ENCODE results near the gene HOXA7.

Gene HOXA7

GRCh38 chr7:27132978-27133377, 23.5 kb downstream of the HOXA7 start:
- H2AFZ ChIP-seq (ENCODE audit: low read length), result no peak overlapping the region
- H4K20me1 ChIP-seq (ENCODE audit: insufficient read depth, low read length), result no peaks in the 10 kb centered on the region
- H3K79me2 ChIP-seq (ENCODE audit: low read length), result no peaks in the 10 kb centered on the region
- no peaks in the 10 kb centered on the region for H3K9me3 ChIP-seq (replicated peaks; ENCODE audit: insufficient read depth, low read length)
- no peak overlapping the region for H3K9ac ChIP-seq (ENCODE audit: low read length)
- no peak overlapping the region for H3K4me2 ChIP-seq (ENCODE audit: low read depth, low read length)
- H3K9me2 ChIP-seq (replicated peaks; ENCODE audit: insufficient read depth, low read length), result no peaks in the 10 kb centered on the region
- no peak overlapping the region for H3K27ac ChIP-seq (ENCODE audit: low read length)
- H3K4me3 ChIP-seq (ENCODE audit: low read length), result no peak overlapping the region
- no peak for DNase-seq
- peaks cover 3% of the 10 kb centered on the region; the same call in 1 of the 2 replicates for H3K27me3 ChIP-seq (replicated peaks; ENCODE audit: insufficient read depth, low read length)
- H3K36me3 ChIP-seq (replicated peaks; ENCODE audit: insufficient read depth, low read length), result no peaks in the 10 kb centered on the region
- H3K4me1 ChIP-seq (ENCODE audit: low read length), result no peaks in the 10 kb centered on the region
- H3F3A ChIP-seq (ENCODE audit: insufficient read depth, low read length), result no peaks in the 10 kb centered on the region
- TF ChIP-seq EZH2phosphoT487 (IDR thresholded peaks at IDR 0.05; ENCODE audit: low read length) (no peak), EZH2 (optimal IDR thresholded peaks at IDR 0.05; ENCODE audit: low read depth, low read length) (no peak)
- TF ChIP-seq, protein P1, sequence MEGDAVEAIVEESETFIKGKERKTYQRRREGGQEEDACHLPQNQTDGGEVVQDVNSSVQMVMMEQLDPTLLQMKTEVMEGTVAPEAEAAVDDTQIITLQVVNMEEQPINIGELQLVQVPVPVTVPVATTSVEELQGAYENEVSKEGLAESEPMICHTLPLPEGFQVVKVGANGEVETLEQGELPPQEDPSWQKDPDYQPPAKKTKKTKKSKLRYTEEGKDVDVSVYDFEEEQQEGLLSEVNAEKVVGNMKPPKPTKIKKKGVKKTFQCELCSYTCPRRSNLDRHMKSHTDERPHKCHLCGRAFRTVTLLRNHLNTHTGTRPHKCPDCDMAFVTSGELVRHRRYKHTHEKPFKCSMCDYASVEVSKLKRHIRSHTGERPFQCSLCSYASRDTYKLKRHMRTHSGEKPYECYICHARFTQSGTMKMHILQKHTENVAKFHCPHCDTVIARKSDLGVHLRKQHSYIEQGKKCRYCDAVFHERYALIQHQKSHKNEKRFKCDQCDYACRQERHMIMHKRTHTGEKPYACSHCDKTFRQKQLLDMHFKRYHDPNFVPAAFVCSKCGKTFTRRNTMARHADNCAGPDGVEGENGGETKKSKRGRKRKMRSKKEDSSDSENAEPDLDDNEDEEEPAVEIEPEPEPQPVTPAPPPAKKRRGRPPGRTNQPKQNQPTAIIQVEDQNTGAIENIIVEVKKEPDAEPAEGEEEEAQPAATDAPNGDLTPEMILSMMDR (IDR thresholded peaks at IDR 0.05; ENCODE audit: low read length), result no peak

- Histone ChIP-seq H3K79me2 (ENCODE audit: low read length) (no peaks in the 10 kb centered on the region), H3F3A (ENCODE audit: insufficient read depth, low read length) (no peaks in the 10 kb centered on the region), H3K4me2 (ENCODE audit: low read depth, low read length) (no peak overlapping the region), H4K20me1 (ENCODE audit: insufficient read depth, low read length) (no peaks in the 10 kb centered on the region), H2AFZ (ENCODE audit: low read length) (no peak overlapping the region), H3K9me2 (replicated peaks; ENCODE audit: insufficient read depth, low read length) (no peaks in the 10 kb centered on the region), H3K9ac (ENCODE audit: low read length) (no peak overlapping the region), H3K27ac (ENCODE audit: low read length) (no peak overlapping the region), H3K36me3 (replicated peaks; ENCODE audit: insufficient read depth, low read length) (no peaks in the 10 kb centered on the region), H3K4me3 (ENCODE audit: low read length) (no peak overlapping the region), H3K4me1 (ENCODE audit: low read length) (no peaks in the 10 kb centered on the region), H3K9me3 (replicated peaks; ENCODE audit: insufficient read depth, low read length) (no peaks in the 10 kb centered on the region), H3K27me3 (replicated peaks; ENCODE audit: insufficient read depth, low read length) (peaks cover 3% of the 10 kb centered on the region; the same call in 1 of the 2 replicates)
- no peak for DNase-seq
- TF ChIP-seq EZH2phosphoT487 (IDR thresholded peaks at IDR 0.05; ENCODE audit: low read length) (no peak), EZH2 (optimal IDR thresholded peaks at IDR 0.05; ENCODE audit: low read depth, low read length) (no peak)
- TF ChIP-seq, protein P1 (IDR thresholded peaks at IDR 0.05; ENCODE audit: low read length), result no peak
Measured at GRCh38 chr7:27132214-27132613, 24.3 kb downstream of the HOXA7 start.

GRCh38 chr7:27131390-27131819, 25.1 kb downstream of the HOXA7 start:
- H3K36me3 ChIP-seq (replicated peaks; ENCODE audit: insufficient read depth, low read length), result no peaks in the 10 kb centered on the region
- H3F3A ChIP-seq (ENCODE audit: insufficient read depth, low read length), result no peaks in the 10 kb centered on the region
- H3K27ac ChIP-seq (ENCODE audit: low read length), result no peak overlapping the region
- H2AFZ ChIP-seq (ENCODE audit: low read length), result no peak overlapping the region
- H3K27me3 ChIP-seq (replicated peaks; ENCODE audit: insufficient read depth, low read length), result peaks cover 3% of the 10 kb centered on the region; the same call in 1 of the 2 replicates
- no peaks in the 10 kb centered on the region for H4K20me1 ChIP-seq (ENCODE audit: insufficient read depth, low read length)
- no peak overlapping the region for H3K4me2 ChIP-seq (ENCODE audit: low read depth, low read length)
- no peak for DNase-seq
- TF ChIP-seq, protein P1 (IDR thresholded peaks at IDR 0.05; ENCODE audit: low read length), result no peak
- TF ChIP-seq EZH2 (optimal IDR thresholded peaks at IDR 0.05; ENCODE audit: low read depth, low read length) (no peak), EZH2phosphoT487 (IDR thresholded peaks at IDR 0.05; ENCODE audit: low read length) (no peak)
- no peak overlapping the region for H3K9ac ChIP-seq (ENCODE audit: low read length)
- no peaks in the 10 kb centered on the region for H3K4me1 ChIP-seq (ENCODE audit: low read length)
- H3K79me2 ChIP-seq (ENCODE audit: low read length), result no peaks in the 10 kb centered on the region
- no peaks in the 10 kb centered on the region for H3K9me3 ChIP-seq (replicated peaks; ENCODE audit: insufficient read depth, low read length)
- H3K4me3 ChIP-seq (ENCODE audit: low read length), result no peak overlapping the region
- no peaks in the 10 kb centered on the region for H3K9me2 ChIP-seq (replicated peaks; ENCODE audit: insufficient read depth, low read length)
